ENCODE data around the gene PSRC1.

Gene PSRC1

DNA sequence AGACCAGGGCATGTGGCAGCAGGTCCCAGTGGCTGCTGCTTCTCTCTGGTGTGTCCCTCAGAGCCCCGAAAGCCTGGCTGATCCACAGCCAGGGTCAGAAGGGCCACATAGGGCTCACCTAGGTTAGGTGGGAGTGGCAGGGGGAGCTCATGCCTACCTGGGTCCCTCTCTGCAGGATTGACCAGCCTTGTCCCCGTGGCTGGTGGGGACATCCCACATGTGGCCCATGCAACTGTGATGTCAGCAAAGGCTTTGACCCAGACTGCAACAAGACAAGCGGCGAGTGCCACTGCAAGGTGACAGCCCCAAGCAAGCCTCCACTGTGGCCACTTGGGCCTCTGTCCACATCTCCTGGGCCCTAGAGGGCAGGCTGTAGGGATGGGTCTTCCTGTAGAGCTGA, 17.9 kb downstream of the PSRC1 start:
- TF ChIP-seq, protein P1, sequence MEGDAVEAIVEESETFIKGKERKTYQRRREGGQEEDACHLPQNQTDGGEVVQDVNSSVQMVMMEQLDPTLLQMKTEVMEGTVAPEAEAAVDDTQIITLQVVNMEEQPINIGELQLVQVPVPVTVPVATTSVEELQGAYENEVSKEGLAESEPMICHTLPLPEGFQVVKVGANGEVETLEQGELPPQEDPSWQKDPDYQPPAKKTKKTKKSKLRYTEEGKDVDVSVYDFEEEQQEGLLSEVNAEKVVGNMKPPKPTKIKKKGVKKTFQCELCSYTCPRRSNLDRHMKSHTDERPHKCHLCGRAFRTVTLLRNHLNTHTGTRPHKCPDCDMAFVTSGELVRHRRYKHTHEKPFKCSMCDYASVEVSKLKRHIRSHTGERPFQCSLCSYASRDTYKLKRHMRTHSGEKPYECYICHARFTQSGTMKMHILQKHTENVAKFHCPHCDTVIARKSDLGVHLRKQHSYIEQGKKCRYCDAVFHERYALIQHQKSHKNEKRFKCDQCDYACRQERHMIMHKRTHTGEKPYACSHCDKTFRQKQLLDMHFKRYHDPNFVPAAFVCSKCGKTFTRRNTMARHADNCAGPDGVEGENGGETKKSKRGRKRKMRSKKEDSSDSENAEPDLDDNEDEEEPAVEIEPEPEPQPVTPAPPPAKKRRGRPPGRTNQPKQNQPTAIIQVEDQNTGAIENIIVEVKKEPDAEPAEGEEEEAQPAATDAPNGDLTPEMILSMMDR (IDR thresholded peaks at IDR 0.05; ENCODE audit: low read depth, low read length): no peak
- TF ChIP-seq, protein P2, sequence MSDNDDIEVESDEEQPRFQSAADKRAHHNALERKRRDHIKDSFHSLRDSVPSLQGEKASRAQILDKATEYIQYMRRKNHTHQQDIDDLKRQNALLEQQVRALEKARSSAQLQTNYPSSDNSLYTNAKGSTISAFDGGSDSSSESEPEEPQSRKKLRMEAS (IDR thresholded peaks at IDR 0.05; ENCODE audit: low read depth, low read length): no peak
- TF ChIP-seq MYC (IDR thresholded peaks at IDR 0.05; ENCODE audit: low read depth, low read length): no peak
- TF ChIP-seq POLR2A (IDR thresholded peaks at IDR 0.05; ENCODE audit: extremely low read depth, insufficient read length): no peak
- DNase-seq (ENCODE audit: low read depth): no peak
- no peak overlapping the region for H3K4me3 ChIP-seq (ENCODE audit: low read depth, low read length)

DNA sequence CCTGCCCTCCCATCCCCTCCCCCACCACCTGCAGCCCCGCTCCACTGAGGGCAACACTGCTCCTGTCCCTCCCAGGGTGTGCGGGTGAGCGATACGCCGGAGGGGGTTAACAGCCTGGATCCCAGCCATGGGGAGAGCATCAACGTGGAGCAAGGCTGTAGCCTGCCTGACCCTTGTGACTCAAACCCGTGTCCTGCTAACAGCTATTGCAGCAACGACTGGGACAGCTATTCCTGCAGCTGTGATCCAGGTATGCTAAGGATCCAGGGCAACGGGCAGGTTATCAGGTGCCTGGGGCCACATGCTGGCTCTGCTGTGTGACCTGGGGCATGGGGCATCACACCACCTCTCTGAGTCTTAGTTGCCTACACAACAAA, 18.6 kb downstream of the PSRC1 start:
- no peak for DNase-seq (ENCODE audit: low read depth)
- TF ChIP-seq MYC (IDR thresholded peaks at IDR 0.05; ENCODE audit: low read depth, low read length) (no peak), POLR2A (IDR thresholded peaks at IDR 0.05; ENCODE audit: extremely low read depth, insufficient read length) (no peak)
- TF ChIP-seq, protein P2 (IDR thresholded peaks at IDR 0.05; ENCODE audit: low read depth, low read length): no peak
- TF ChIP-seq, protein P1 (IDR thresholded peaks at IDR 0.05; ENCODE audit: low read depth, low read length): no peak

DNA sequence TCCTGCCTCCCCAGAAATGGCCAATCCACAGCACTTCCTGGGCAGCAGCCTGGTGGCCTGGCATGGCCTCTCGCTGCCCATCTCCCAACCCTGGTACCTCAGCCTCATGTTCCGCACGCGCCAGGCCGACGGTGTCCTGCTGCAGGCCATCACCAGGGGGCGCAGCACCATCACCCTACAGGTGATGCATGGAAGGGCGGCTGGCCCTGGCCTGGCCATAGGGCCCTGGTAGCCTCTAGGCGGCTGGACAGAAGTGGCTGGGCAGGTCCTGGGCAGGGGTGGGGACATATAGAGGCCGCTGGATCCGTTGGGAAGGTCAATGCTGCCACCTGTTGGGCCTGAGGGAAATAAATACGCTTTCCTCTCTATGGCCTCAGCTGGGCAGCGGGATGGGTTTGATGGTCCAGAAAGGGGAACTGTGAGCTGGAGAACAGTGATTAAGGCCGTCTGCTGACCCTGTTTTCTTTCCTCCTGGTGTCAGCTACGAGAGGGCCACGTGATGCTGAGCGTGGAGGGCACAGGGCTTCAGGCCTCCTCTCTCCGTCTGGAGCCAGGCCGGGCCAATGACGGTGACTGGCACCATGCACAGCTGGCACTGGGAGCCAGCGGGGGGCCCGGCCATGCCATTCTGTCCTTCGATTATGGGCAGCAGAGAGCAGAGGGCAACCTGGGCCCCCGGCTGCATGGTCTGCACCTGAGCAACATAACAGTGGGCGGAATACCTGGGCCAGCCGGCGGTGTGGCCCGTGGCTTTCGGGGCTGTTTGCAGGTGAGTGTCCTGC, 19.2 kb downstream of the PSRC1 start:
- H3K4me3 ChIP-seq (ENCODE audit: low read depth, low read length): no peak overlapping the region
- peak; percentile 65 for DNase-seq (ENCODE audit: low read depth)
- TF ChIP-seq POLR2A (IDR thresholded peaks at IDR 0.05; ENCODE audit: extremely low read depth, insufficient read length) (no peak), MYC (IDR thresholded peaks at IDR 0.05; ENCODE audit: low read depth, low read length) (peak; percentile 73)
- TF ChIP-seq, protein P1 (IDR thresholded peaks at IDR 0.05; ENCODE audit: low read depth, low read length): peak; percentile 89
- TF ChIP-seq, protein P2 (IDR thresholded peaks at IDR 0.05; ENCODE audit: low read depth, low read length): peak; percentile 69

More for the DNA sequence above, 18.6 kb downstream of the PSRC1 start:
- H3K4me3 ChIP-seq (ENCODE audit: low read depth, low read length): no peak overlapping the region

DNA sequence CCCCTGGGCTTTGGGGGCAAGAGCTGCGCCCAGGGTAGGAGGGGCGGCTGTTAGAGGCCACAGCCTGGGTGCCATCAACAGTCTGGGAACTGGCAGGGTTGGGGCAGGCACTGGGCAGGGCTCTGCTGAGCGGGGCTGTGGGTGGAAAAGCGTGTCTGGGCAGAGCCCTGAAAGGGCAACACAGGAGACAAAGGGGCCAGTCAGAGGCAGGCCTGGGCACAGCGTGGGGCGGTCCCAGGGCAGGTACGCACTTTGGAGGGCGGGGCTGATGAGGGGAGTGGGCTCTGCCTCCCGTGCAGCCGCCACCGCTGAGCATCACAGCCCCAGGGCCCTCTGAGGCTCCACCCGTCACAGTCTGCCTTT, 19.7 kb downstream of the PSRC1 start:
- no peak for DNase-seq (ENCODE audit: low read depth)
- TF ChIP-seq MYC (IDR thresholded peaks at IDR 0.05; ENCODE audit: low read depth, low read length) (no peak), POLR2A (IDR thresholded peaks at IDR 0.05; ENCODE audit: extremely low read depth, insufficient read length) (no peak)
- TF ChIP-seq, protein P2 (IDR thresholded peaks at IDR 0.05; ENCODE audit: low read depth, low read length): no peak
- TF ChIP-seq, protein P1 (IDR thresholded peaks at IDR 0.05; ENCODE audit: low read depth, low read length): no peak
- H3K4me3 ChIP-seq (ENCODE audit: low read depth, low read length): no peak overlapping the region

DNA sequence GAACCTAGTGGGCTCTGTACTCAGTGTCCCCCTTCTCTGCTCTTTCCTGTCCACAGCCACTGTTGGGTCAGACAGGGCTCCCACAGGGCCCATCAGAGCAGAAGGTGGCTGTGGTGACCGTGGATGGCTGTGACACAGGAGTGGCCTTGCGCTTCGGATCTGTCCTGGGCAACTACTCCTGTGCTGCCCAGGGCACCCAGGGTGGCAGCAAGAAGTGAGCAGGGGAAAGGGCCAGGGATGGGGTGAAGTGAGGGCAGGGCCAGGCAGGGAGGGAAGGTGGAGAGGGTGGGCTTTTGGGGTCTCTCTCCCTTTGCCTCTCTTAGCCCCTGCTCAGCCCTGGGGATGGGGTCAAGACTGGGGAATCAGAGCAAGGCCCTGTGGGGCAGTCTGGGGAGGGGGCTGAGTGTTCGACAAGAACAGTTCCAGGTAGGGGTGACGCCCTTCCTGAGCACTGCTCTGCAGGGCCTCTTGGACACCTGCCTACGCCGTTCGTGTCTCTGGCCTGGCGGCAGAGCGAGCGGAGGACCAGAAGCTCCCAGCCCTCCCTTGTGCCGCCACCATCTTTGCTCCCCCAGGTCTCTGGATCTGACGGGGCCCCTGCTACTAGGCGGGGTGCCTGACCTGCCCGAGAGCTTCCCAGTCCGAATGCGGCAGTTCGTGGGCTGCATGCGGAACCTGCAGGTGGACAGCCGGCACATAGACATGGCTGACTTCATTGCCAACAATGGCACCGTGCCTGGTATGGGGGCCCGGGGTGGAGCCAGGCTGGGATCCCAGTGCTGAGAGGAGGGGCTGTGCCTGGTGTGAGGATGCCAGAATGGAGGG, 20.5 kb downstream of the PSRC1 start:
- H3K4me3 ChIP-seq (ENCODE audit: low read depth, low read length): no peak overlapping the region
- DNase-seq (ENCODE audit: low read depth): no peak
- no peak for TF ChIP-seq MYC (IDR thresholded peaks at IDR 0.05; ENCODE audit: low read depth, low read length)
- TF ChIP-seq POLR2A (IDR thresholded peaks at IDR 0.05; ENCODE audit: extremely low read depth, insufficient read length): no peak
- TF ChIP-seq, protein P1 (IDR thresholded peaks at IDR 0.05; ENCODE audit: low read depth, low read length): no peak
- TF ChIP-seq, protein P2 (IDR thresholded peaks at IDR 0.05; ENCODE audit: low read depth, low read length): no peak

All from NB4 (cell line).